HEK293 (cell line): ENCODE measurements around the gene ZNF292.

Experiments used
- CTCF ChIA-PET: fragments of 350-600 bp; formaldehyde crosslinking; extraction: SDS; loops from one replicate; lab custom pipeline; 2021; ENCODE audit warnings: antibody characterized with exemption; lab: Yijun Ruan, JAX
- POLR2A ChIA-PET: fragments of 300-600 bp; formaldehyde crosslinking; extraction: SDS; loops from one replicate; lab custom pipeline; 2020; ENCODE audit warnings: antibody characterized with exemption, inconsistent platforms; lab: Yijun Ruan, JAX
- H3K27ac ChIP-seq: fragments of 200-500 bp; sonication (Bioruptor generic); 2 replicates; pipeline ENCODE4 v1.5.1; 2014; ENCODE audit warnings: low read depth, low read length, control low read depth, inconsistent platforms; ENCODE audit errors: extremely low read depth
- H3K36me3 ChIP-seq, 2 experiments: fragments of 200-500 bp in 1 of 2; sonication (Bioruptor generic) in 1 of 2; 1 replicate in 1 of 2; 2 replicates in 1 of 2; pipeline ENCODE4 v1.5.1; 2014 to 2017; ENCODE audit warnings: inconsistent platforms in 2 of 2, low read length in 2 of 2; ENCODE audit not compliant: control insufficient read depth in 2 of 2, insufficient read depth in 1 of 2
- H3K4me1 ChIP-seq: fragments of 200-500 bp; sonication (Bioruptor generic); 2 replicates; pipeline ENCODE4 v1.5.1; 2014; ENCODE audit warnings: mild to moderate bottlenecking, low read length, inconsistent platforms; ENCODE audit not compliant: control insufficient read depth, insufficient read depth
- H3K4me3 ChIP-seq: 2 replicates; pipeline ENCODE4 v1.5.1; 2011; ENCODE audit warnings: low read depth, mild to moderate bottlenecking, control low read depth, low read length, moderate library complexity
- H3K9me3 ChIP-seq: fragments of 200-500 bp; sonication (Bioruptor generic); 2 replicates; pipeline ENCODE4 v1.5.1; 2014; ENCODE audit warnings: low read depth, low read length, inconsistent platforms; ENCODE audit not compliant: control insufficient read depth, insufficient read depth
- HOXC10 ChIP-seq: sonication (generic); formaldehyde crosslinking; IDR thresholded peaks from 2 replicates; pipeline ENCODE4 v1.8.1; 2023; ENCODE audit warnings: mild to moderate bottlenecking, missing genetic modification reagents
- MEIS1 ChIP-seq: sonication (generic); formaldehyde crosslinking; IDR thresholded peaks from 2 replicates; pipeline ENCODE4 v1.8.1; 2022; ENCODE audit warnings: missing genetic modification reagents, mild to moderate bottlenecking, borderline replicate concordance
- SCRT2 ChIP-seq: fragments of 450-650 bp; formaldehyde crosslinking; IDR thresholded peaks from 2 replicates; pipeline ENCODE4 v1.5.1; 2016; ENCODE audit warnings: missing biosample characterization, missing genetic modification characterization
- TRIM28 ChIP-seq: IDR thresholded peaks from 2 replicates; pipeline ENCODE4 v1.6.1; 2011; ENCODE audit warnings: low read length, control low read depth, borderline replicate concordance
- YY2 ChIP-seq: fragments of 450-650 bp; formaldehyde crosslinking; IDR thresholded peaks from 2 replicates; pipeline ENCODE4 v1.5.1; 2016; ENCODE audit warnings: missing biosample characterization, missing genetic modification characterization
- ZBTB8A ChIP-seq: fragments of 450-650 bp; formaldehyde crosslinking; IDR thresholded peaks from 2 replicates; pipeline ENCODE4 v1.5.1; 2016; ENCODE audit warnings: missing biosample characterization, missing genetic modification characterization
- ZNF132 ChIP-seq: fragments of 450-650 bp; formaldehyde crosslinking; IDR thresholded peaks from 2 replicates; pipeline ENCODE4 v1.5.1; 2017; ENCODE audit warnings: missing biosample characterization, missing genetic modification characterization, borderline replicate concordance
- ZNF302 ChIP-seq: fragments of 450-650 bp; formaldehyde crosslinking; IDR thresholded peaks from 2 replicates; pipeline ENCODE4 v1.5.1; 2016; ENCODE audit warnings: missing biosample characterization, missing genetic modification characterization, low read depth
- ZNF362 ChIP-seq: fragments of 450-650 bp; formaldehyde crosslinking; IDR thresholded peaks from 2 replicates; pipeline ENCODE4 v1.5.1; 2016; ENCODE audit warnings: missing biosample characterization, missing genetic modification characterization
- ZNF510 ChIP-seq: fragments of 450-650 bp; formaldehyde crosslinking; IDR thresholded peaks from 2 replicates; pipeline ENCODE4 v1.5.1; 2018; ENCODE audit warnings: mild to moderate bottlenecking, missing genetic modification characterization, missing biosample characterization; ENCODE audit not compliant: insufficient replicate concordance
- ZNF529 ChIP-seq: fragments of 450-650 bp; formaldehyde crosslinking; IDR thresholded peaks from 2 replicates; pipeline ENCODE4 v1.5.1; 2017; ENCODE audit warnings: missing genetic modification characterization, missing biosample characterization; ENCODE audit not compliant: insufficient replicate concordance
- ZNF530 ChIP-seq: fragments of 450-650 bp; formaldehyde crosslinking; IDR thresholded peaks from 2 replicates; pipeline ENCODE4 v1.5.1; 2016; ENCODE audit warnings: low read depth, missing biosample characterization, missing genetic modification characterization
- ZNF558 ChIP-seq: fragments of 450-650 bp; formaldehyde crosslinking; IDR thresholded peaks from 2 replicates; pipeline ENCODE4 v1.5.1; 2016; ENCODE audit warnings: missing biosample characterization, missing genetic modification characterization
- ZNF571 ChIP-seq: fragments of 450-650 bp; formaldehyde crosslinking; IDR thresholded peaks from 2 replicates; pipeline ENCODE4 v1.5.0; 2017; ENCODE audit warnings: missing biosample characterization, missing genetic modification characterization
- ZNF585B ChIP-seq: fragments of 450-650 bp; formaldehyde crosslinking; IDR thresholded peaks from 2 replicates; pipeline ENCODE4 v1.5.1; 2016; ENCODE audit warnings: missing biosample characterization, missing genetic modification characterization
- ZNF626 ChIP-seq: fragments of 450-650 bp; sonication (Bioruptor Pico); formaldehyde crosslinking; IDR thresholded peaks from 2 replicates; pipeline ENCODE4 v1.5.1; 2018; ENCODE audit warnings: missing biosample characterization, missing genetic modification characterization, inconsistent platforms
- ZNF747 ChIP-seq: fragments of 450-650 bp; formaldehyde crosslinking; IDR thresholded peaks from 2 replicates; pipeline ENCODE4 v1.5.1; 2016; ENCODE audit warnings: missing biosample characterization, missing genetic modification characterization
- ZNF76 ChIP-seq: fragments of 450-650 bp; formaldehyde crosslinking; IDR thresholded peaks from 2 replicates; pipeline ENCODE4; 2016; ENCODE audit warnings: low read depth, missing biosample characterization, missing genetic modification characterization, borderline replicate concordance
- ZNF791 ChIP-seq: fragments of 450-650 bp; formaldehyde crosslinking; IDR thresholded peaks from 2 replicates; pipeline ENCODE4 v1.5.1; 2016; ENCODE audit warnings: missing biosample characterization, missing genetic modification characterization
- ZSCAN5A ChIP-seq: fragments of 450-650 bp; formaldehyde crosslinking; IDR thresholded peaks from 2 replicates; pipeline ENCODE4 v1.5.1; 2016; ENCODE audit warnings: missing biosample characterization, missing genetic modification characterization
- TF ChIP-seq, protein P1 (sequence below): fragments of 450-650 bp; formaldehyde crosslinking; IDR thresholded peaks from 2 replicates; pipeline ENCODE4 v1.5.1; 2017; ENCODE audit warnings: missing biosample characterization, missing genetic modification characterization
- TF ChIP-seq, protein P2 (sequence below): fragments of 450-650 bp; formaldehyde crosslinking; IDR thresholded peaks from 2 replicates; pipeline ENCODE4 v1.5.1; 2016; ENCODE audit warnings: missing biosample characterization, missing genetic modification characterization
- TF ChIP-seq, protein P3 (sequence below): fragments of 450-650 bp; formaldehyde crosslinking; IDR thresholded peaks from 2 replicates; pipeline ENCODE4 v1.5.1; 2016; ENCODE audit warnings: missing biosample characterization, missing genetic modification characterization
- TF ChIP-seq, protein P4 (sequence below): fragments of 450-650 bp; formaldehyde crosslinking; IDR thresholded peaks from 2 replicates; pipeline ENCODE4 v1.5.1; 2016; ENCODE audit warnings: missing biosample characterization, missing genetic modification characterization

ZNF292 gene

DNA sequence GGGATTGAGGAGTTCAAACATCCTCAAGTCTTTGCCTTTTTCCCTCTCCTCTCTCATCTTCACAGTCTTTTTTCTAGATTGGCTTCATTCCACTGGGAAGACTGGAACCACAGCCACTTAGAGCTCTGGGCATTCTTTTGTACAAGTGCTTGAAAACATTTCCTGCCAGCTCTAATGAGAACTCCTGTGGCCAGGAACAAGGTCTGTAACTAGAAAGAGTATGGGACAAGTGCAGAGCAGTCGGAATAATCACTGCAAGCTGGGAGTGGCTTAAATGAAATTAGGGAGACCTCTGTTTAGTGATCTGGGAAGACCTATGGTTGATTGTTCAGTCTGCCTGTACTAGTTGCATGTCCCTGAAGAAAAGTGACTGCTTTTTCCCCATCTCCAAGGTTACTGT is 126.1 kb downstream of the ZNF292 start:
- no peak overlapping the region for H3K27ac ChIP-seq
- H3K4me1 ChIP-seq = no peaks in the 10 kb centered on the region
- H3K4me3 ChIP-seq = no peak overlapping the region
- H3K36me3 ChIP-seq = no peaks in the 10 kb centered on the region
- no peaks in the 10 kb centered on the region for H3K9me3 ChIP-seq
- POLR2A ChIA-PET = no interaction called here
- CTCF ChIA-PET = interaction anchor here (0.6 to 0.7 kb wide), 2 partner anchors 598 to 1589 kb away, joined by 3 to 5 read pairs; no protein-coding TSS in a partner anchor
- no peak for TF ChIP-seq ZNF626 (tag by site-specific recombination)
- TF ChIP-seq SCRT2 (tag by site-specific recombination) = no peak
- TF ChIP-seq ZNF585B (tag by site-specific recombination) = no peak

DNA sequence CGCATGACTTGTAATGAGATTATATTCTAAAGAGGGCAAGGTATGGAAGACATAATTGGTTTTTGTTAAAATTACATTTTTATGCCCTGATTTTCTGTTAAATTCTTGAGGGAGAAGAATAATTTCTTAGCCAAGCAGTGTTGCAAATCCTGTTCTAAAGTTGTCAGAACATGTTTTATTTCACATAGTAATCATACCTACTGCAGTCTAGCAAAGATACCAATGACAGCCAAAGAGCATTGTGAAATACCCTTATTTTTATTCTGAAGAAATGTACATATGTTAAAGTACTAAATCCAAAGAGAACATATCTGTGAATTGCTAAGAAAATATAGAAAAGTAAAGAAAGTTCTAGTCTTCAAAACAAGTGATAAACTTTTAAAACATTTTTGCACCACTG is 127.4 kb downstream of the ZNF292 start:
- ChIA-PET CTCF (no interaction called here), POLR2A (no interaction called here)
- no peaks in the 10 kb centered on the region for H3K4me1 ChIP-seq
- no peak overlapping the region for H3K4me3 ChIP-seq
- TF ChIP-seq ZNF76 (tag by site-specific recombination) (no peak), HOXC10 (no peak), ZNF791 (tag by site-specific recombination) (no peak), ZNF510 (no peak), ZNF362 (tag by site-specific recombination) (no peak), ZNF302 (tag by site-specific recombination) (no peak), ZNF558 (tag by site-specific recombination) (no peak)
- TF ChIP-seq, protein P1, sequence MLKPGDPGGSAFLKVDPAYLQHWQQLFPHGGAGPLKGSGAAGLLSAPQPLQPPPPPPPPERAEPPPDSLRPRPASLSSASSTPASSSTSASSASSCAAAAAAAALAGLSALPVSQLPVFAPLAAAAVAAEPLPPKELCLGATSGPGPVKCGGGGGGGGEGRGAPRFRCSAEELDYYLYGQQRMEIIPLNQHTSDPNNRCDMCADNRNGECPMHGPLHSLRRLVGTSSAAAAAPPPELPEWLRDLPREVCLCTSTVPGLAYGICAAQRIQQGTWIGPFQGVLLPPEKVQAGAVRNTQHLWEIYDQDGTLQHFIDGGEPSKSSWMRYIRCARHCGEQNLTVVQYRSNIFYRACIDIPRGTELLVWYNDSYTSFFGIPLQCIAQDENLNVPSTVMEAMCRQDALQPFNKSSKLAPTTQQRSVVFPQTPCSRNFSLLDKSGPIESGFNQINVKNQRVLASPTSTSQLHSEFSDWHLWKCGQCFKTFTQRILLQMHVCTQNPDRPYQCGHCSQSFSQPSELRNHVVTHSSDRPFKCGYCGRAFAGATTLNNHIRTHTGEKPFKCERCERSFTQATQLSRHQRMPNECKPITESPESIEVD = no peak
- TF ChIP-seq, protein P2, sequence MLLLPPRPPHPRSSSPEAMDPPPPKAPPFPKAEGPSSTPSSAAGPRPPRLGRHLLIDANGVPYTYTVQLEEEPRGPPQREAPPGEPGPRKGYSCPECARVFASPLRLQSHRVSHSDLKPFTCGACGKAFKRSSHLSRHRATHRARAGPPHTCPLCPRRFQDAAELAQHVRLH = no peak
- TF ChIP-seq, protein P3, sequence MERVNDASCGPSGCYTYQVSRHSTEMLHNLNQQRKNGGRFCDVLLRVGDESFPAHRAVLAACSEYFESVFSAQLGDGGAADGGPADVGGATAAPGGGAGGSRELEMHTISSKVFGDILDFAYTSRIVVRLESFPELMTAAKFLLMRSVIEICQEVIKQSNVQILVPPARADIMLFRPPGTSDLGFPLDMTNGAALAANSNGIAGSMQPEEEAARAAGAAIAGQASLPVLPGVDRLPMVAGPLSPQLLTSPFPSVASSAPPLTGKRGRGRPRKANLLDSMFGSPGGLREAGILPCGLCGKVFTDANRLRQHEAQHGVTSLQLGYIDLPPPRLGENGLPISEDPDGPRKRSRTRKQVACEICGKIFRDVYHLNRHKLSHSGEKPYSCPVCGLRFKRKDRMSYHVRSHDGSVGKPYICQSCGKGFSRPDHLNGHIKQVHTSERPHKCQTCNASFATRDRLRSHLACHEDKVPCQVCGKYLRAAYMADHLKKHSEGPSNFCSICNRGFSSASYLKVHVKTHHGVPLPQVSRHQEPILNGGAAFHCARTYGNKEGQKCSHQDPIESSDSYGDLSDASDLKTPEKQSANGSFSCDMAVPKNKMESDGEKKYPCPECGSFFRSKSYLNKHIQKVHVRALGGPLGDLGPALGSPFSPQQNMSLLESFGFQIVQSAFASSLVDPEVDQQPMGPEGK (tag by site-specific recombination) = no peak
- TF ChIP-seq, all 188 proteins: peak for 0
- no peaks in the 10 kb centered on the region for H3K36me3 ChIP-seq
- no peaks in the 10 kb centered on the region for H3K9me3 ChIP-seq
- H3K27ac ChIP-seq = no peak overlapping the region

DNA sequence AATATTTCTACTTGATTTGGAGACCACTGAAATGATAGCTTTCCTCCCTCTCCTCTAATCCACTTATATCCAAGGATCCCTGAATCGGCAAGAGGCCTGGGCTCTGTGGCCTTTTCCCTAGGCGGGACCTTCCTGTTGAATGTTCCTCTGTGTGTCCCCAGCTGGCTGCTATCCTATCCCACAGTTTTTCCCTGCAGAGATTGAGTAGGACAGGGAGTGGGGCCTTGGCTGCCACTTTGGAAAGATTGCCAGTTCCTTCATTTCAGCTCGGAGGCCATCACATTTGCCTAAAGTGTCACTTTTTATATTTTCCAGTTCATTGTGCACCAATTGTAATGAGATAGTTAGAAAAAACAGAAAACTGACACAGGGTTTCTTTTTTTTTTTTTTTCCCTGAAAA is 128.1 kb downstream of the ZNF292 start:
- POLR2A ChIA-PET = interaction anchor here (0.6 kb wide), 1 partner anchor 18 kb away, joined by 4 read pairs; no protein-coding TSS in a partner anchor
- TF ChIP-seq ZNF571 (tag by site-specific recombination) = no peak
- TF ChIP-seq ZNF132 (tag by site-specific recombination) = no peak
- no peak for TF ChIP-seq ZBTB8A (tag by site-specific recombination)
- TF ChIP-seq ZNF530 (tag by site-specific recombination) = no peak
- TF ChIP-seq YY2 (tag by site-specific recombination) = no peak
- TF ChIP-seq, protein P4, sequence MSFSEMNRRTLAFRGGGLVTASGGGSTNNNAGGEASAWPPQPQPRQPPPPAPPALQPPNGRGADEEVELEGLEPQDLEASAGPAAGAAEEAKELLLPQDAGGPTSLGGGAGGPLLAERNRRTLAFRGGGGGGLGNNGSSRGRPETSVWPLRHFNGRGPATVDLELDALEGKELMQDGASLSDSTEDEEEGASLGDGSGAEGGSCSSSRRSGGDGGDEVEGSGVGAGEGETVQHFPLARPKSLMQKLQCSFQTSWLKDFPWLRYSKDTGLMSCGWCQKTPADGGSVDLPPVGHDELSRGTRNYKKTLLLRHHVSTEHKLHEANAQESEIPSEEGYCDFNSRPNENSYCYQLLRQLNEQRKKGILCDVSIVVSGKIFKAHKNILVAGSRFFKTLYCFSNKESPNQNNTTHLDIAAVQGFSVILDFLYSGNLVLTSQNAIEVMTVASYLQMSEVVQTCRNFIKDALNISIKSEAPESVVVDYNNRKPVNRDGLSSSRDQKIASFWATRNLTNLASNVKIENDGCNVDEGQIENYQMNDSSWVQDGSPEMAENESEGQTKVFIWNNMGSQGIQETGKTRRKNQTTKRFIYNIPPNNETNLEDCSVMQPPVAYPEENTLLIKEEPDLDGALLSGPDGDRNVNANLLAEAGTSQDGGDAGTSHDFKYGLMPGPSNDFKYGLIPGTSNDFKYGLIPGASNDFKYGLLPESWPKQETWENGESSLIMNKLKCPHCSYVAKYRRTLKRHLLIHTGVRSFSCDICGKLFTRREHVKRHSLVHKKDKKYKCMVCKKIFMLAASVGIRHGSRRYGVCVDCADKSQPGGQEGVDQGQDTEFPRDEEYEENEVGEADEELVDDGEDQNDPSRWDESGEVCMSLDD (tag by site-specific recombination) = no peak
- no peak for TF ChIP-seq TRIM28
- TF ChIP-seq ZNF529 (tag by site-specific recombination) = no peak
- TF ChIP-seq ZNF747 = no peak
- TF ChIP-seq MEIS1 (CRISPR knock-in tag) = no peak
- no peak for TF ChIP-seq ZSCAN5A (tag by site-specific recombination)

More for the DNA sequence above, 128.1 kb downstream of the ZNF292 start:
- CTCF ChIA-PET = interaction anchor here (0.7 kb wide), 1 partner anchor 405 kb away, joined by 4 read pairs; no protein-coding TSS in a partner anchor
- Histone ChIP-seq H3K4me1 (no peaks in the 10 kb centered on the region), H3K4me3 (no peak overlapping the region), H3K27ac (no peak overlapping the region), H3K36me3 (no peaks in the 10 kb centered on the region), H3K9me3 (no peaks in the 10 kb centered on the region)
